ENCODE results near the gene AIRE. TPM values are rescaled to one million over a fixed set of nuclear protein-coding genes. Genes with fewer than 3 reads are reported as not detected.

The AIRE gene
- total RNA-seq, 4 donors from 2014 or later: not detected

DNA sequence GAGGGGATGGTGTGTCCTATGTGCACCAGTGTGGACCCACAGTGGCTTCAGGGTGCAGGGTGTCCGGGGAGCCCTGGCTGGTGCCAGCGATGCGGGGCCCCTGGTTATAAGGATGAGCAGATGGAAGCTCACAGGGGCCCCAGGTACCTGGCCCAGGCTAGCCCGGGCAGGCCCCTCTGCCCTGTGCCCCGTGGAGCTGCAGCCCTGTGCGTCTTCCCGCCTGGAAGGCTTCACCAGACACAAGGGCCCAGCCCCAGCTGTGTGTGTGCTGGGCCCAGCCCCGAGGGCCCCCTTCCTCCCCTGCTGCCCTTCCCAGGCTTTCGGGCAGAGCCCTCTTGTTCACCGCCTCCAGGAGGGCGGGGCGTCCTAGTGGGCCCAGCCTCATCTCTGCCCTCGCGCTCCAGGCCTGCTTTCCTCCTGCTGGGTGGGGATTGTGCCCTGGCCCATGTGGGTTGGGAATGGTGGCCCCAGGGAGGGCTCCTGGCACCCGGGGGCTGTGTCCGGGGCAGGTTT, 30.1 kb downstream of the AIRE start:
- TF ChIP-seq POLR2A (IDR thresholded peaks at IDR 0.05; ENCODE audit: low read depth) (no peak), EP300 (IDR thresholded peaks at IDR 0.05) (no peak), POLR2AphosphoS5 (IDR thresholded peaks at IDR 0.05) (no peak)
- TF ChIP-seq, protein P1, sequence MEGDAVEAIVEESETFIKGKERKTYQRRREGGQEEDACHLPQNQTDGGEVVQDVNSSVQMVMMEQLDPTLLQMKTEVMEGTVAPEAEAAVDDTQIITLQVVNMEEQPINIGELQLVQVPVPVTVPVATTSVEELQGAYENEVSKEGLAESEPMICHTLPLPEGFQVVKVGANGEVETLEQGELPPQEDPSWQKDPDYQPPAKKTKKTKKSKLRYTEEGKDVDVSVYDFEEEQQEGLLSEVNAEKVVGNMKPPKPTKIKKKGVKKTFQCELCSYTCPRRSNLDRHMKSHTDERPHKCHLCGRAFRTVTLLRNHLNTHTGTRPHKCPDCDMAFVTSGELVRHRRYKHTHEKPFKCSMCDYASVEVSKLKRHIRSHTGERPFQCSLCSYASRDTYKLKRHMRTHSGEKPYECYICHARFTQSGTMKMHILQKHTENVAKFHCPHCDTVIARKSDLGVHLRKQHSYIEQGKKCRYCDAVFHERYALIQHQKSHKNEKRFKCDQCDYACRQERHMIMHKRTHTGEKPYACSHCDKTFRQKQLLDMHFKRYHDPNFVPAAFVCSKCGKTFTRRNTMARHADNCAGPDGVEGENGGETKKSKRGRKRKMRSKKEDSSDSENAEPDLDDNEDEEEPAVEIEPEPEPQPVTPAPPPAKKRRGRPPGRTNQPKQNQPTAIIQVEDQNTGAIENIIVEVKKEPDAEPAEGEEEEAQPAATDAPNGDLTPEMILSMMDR (IDR thresholded peaks at IDR 0.05): no peak
- Histone ChIP-seq H3K9me3 (no peaks in the 10 kb centered on the region), H3K36me3 (peaks cover 44 to 100% (median 98%) of the 10 kb centered on the region in 4 donors), H3K27ac (replicated peaks in 1 of 4) (no peak overlapping the region), H3K27me3 (no peaks in the 10 kb centered on the region), H3K4me1 (no peaks in the 10 kb centered on the region), H3K4me3 (no peak overlapping the region)
- WGBS: 81% methylated on average over 7 of the region's 16 CpGs
- intact Hi-C loops (cut with DNase I): no loop called here
- no peak for DNase-seq (ENCODE audit: extremely low spot score)

DNA sequence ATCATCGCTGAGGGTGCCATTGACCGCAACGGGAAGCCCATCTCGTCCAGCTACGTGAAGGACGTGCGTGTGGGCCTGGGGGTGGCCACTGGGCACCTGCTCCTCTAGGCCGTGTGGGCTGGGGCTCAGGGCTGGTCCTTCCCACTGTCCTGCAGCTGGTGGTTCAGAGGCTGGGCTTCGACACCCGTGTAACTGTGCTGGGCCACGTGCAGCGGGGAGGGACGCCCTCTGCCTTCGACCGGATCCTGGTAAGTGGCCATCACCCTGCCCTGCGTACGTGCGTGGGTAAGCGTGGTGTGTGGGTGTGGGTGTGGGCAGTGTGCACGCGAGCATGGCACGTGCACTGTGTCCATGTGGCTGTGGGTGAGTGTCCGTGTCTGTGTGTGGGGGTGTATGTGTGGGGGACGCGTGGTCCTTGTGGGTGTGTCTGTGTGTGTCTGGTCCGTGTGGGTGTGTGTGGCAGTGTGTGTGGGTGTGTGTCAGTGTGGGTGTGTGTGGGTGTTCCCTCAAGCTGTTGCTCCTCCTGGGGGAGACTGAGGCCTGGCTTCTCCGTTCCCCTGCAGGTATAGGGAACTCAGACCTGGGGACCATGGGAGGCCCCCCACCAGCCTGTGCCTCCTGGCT, 30.7 kb downstream of the AIRE start:
- 93% methylated on average over 22 of the region's 27 CpGs for WGBS
- intact Hi-C loops (cut with DNase I): no loop called here
- Histone ChIP-seq H3K4me3 (no peak overlapping the region), H3K27me3 (no peaks in the 10 kb centered on the region), H3K27ac (replicated peaks in 1 of 4) (no peak overlapping the region), H3K4me1 (no peaks in the 10 kb centered on the region), H3K9me3 (no peaks in the 10 kb centered on the region), H3K36me3 (peaks cover 40 to 100% (median 98%) of the 10 kb centered on the region in 4 donors)
- no peak for TF ChIP-seq POLR2AphosphoS5 (IDR thresholded peaks at IDR 0.05)
- TF ChIP-seq POLR2A (IDR thresholded peaks at IDR 0.05; ENCODE audit: low read depth): no peak
- TF ChIP-seq EP300 (IDR thresholded peaks at IDR 0.05): no peak
- TF ChIP-seq, protein P1 (IDR thresholded peaks at IDR 0.05): no peak
- no peak for DNase-seq (ENCODE audit: extremely low spot score)

DNA sequence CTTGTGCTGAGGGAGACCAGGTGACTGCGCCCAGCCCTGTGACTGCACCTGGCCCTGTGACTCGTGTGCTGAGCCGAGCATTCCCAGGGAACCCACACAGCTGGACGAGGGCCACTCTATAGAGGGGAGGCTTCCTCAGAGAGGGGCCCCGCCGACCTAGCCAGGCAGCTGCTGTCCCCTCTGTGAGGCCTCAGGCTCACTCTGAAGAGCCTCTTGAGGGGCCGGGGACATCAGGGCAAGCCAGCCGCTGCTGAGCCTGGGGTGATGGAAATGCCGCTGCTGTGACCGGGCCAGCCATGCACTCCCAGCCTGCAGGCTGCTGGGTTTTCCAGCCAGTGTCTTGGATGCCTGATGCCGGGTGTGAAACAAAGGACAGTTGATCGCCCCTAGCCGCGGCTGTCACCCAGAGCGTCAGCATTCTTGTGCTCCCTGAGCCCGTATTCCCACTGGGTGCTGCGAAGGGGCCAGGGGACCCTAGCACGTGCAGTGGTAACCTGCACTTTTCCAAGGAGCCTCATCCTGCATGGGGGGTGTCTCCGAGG, 31.6 kb downstream of the AIRE start:
- no peak overlapping the region for H3K27ac ChIP-seq (replicated peaks in 1 of 4)
- intact Hi-C loops (cut with DNase I): no loop called here
- H3K4me1 ChIP-seq: no peaks in the 10 kb centered on the region
- 95% methylated on average over 8 of the region's 19 CpGs for WGBS
- H3K9me3 ChIP-seq: no peaks in the 10 kb centered on the region
- peaks cover 34 to 100% (median 98%) of the 10 kb centered on the region in 4 donors for H3K36me3 ChIP-seq
- TF ChIP-seq, protein P1 (IDR thresholded peaks at IDR 0.05): no peak
- no peak for TF ChIP-seq EP300 (IDR thresholded peaks at IDR 0.05)
- no peaks in the 10 kb centered on the region for H3K27me3 ChIP-seq
- no peak overlapping the region for H3K4me3 ChIP-seq
- DNase-seq (ENCODE audit: extremely low spot score): no peak

DNA sequence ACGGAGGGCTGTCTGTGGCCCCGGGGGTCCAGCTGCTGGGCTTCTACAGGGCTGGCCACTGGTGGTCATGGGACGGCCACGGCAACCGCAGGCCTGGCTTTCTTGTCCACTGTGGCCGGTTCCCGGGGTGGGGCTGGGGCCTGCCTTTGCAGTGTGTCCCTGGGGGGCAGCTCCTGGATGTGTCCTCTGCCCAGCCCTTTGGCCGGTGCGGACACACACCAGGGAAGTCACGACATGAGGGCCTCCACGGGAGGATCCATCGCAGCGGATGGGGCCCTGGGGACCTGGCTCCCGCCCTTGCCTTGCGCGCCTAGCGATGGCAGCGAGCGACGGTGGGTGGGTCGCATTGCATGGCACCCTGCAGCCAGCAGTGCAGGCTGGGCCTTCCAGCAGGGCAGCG, 32.2 kb downstream of the AIRE start:
- DNase-seq (ENCODE audit: extremely low spot score): no peak
- peaks cover 32 to 100% (median 98%) of the 10 kb centered on the region in 4 donors for H3K36me3 ChIP-seq
- H3K9me3 ChIP-seq: no peaks in the 10 kb centered on the region
- no peak overlapping the region for H3K4me3 ChIP-seq
- H3K27ac ChIP-seq (replicated peaks in 1 of 4): no peak overlapping the region
- intact Hi-C loops (cut with DNase I): no loop called here
- WGBS: 94% methylated on average over 5 of the region's 22 CpGs
- TF ChIP-seq, protein P1 (IDR thresholded peaks at IDR 0.05): no peak
- TF ChIP-seq EP300 (IDR thresholded peaks at IDR 0.05): no peak
- no peak for TF ChIP-seq POLR2AphosphoS5 (IDR thresholded peaks at IDR 0.05)
- no peaks in the 10 kb centered on the region for H3K4me1 ChIP-seq
- no peaks in the 10 kb centered on the region for H3K27me3 ChIP-seq
